Liver (tissue), 9 donors: Measurements from ENCODE around the gene ALB. TPM values are rescaled to one million over a fixed set of nuclear protein-coding genes. Genes with fewer than 3 reads are reported as not detected.
A peak's percentile ranks its signal among the peaks of the same experiment; 100 is the strongest.

Source experiments
- DNase-seq: peaks from one replicate; pipeline ENCODE4 v3.0.0-alpha.2; 2017; ENCODE audit warnings: low spot score
- H3K27ac ChIP-seq, 2 donors: one replicate each; pipeline ENCODE4 v1.7.0; 2013; ENCODE audit warnings: inconsistent platforms in 2 of 2, low read length in 2 of 2, control low read depth in 1 of 2, low read depth in 1 of 2, mild to moderate bottlenecking in 1 of 2
- H3K27me3 ChIP-seq, 4 donors: one replicate each; pipeline versions ENCODE4 v1.6.1 to v1.7.0; 2013; ENCODE audit warnings: low read length in 3 of 4, inconsistent platforms in 1 of 4, mild to moderate bottlenecking in 1 of 4, moderate library complexity in 1 of 4; ENCODE audit not compliant: control insufficient read depth in 4 of 4, insufficient read depth in 4 of 4
- H3K36me3 ChIP-seq, 4 donors: one replicate each; pipeline versions ENCODE4 v1.6.1 to v1.7.0; 2013; ENCODE audit warnings: low read length in 3 of 4, mild to moderate bottlenecking in 3 of 4, low read depth in 1 of 4, moderate library complexity in 1 of 4; ENCODE audit not compliant: control insufficient read depth in 4 of 4, insufficient read depth in 3 of 4
- H3K4me1 ChIP-seq, 4 donors: one replicate each; pipeline versions ENCODE4 v1.6.1 to v1.7.0; 2013; ENCODE audit warnings: low read length in 3 of 4, mild to moderate bottlenecking in 3 of 4, moderate library complexity in 1 of 4; ENCODE audit not compliant: control insufficient read depth in 4 of 4, insufficient read depth in 4 of 4
- H3K4me3 ChIP-seq, 3 donors: one replicate each; pipeline versions ENCODE4 v1.6.1 to v1.7.0; 2013; ENCODE audit warnings: low read length in 3 of 3, control low read depth in 1 of 3, low read depth in 1 of 3, mild to moderate bottlenecking in 1 of 3
- H3K9ac ChIP-seq, 2 donors: one replicate each; pipeline ENCODE4 v1.7.0; 2013; ENCODE audit warnings: low read length in 2 of 2, mild to moderate bottlenecking in 2 of 2, moderate library complexity in 2 of 2, control low read depth in 1 of 2, low read depth in 1 of 2
- H3K9me3 ChIP-seq, 4 donors: one replicate each; pipeline versions ENCODE4 v1.6.1 to v1.7.0; 2013; ENCODE audit warnings: low read length in 3 of 4; ENCODE audit not compliant: control insufficient read depth in 4 of 4
- ATF3 ChIP-seq: IDR thresholded peaks from 2 replicates; pipeline ENCODE4 v1.6.1; 2016; ENCODE audit warnings: antibody characterized with exemption
- EGR1 ChIP-seq, 2 donors: IDR thresholded peaks; 2 replicates each; pipeline ENCODE4 v1.6.1; 2016 to 2018; ENCODE audit warnings: antibody characterized with exemption in 2 of 2, low read depth in 2 of 2
- GABPA ChIP-seq, 2 donors: IDR thresholded peaks in 1 of 2; conservative IDR thresholded peaks in 1 of 2; 2 replicates each; pipeline ENCODE4 v1.6.1; 2016; ENCODE audit warnings: antibody characterized with exemption in 2 of 2, mild to moderate bottlenecking in 1 of 2, moderate library complexity in 1 of 2
- HNF4A ChIP-seq, 2 donors: conservative IDR thresholded peaks; 2 replicates each; pipeline ENCODE4 v1.6.1; 2016; ENCODE audit warnings: antibody characterized with exemption in 2 of 2, mild to moderate bottlenecking in 2 of 2
- HNF4G ChIP-seq: IDR thresholded peaks from 2 replicates; pipeline ENCODE4 v1.6.1; 2016; ENCODE audit warnings: antibody characterized with exemption
- MAX ChIP-seq: IDR thresholded peaks from 2 replicates; pipeline ENCODE4 v1.6.1; 2016; ENCODE audit warnings: antibody characterized with exemption
- NR2F2 ChIP-seq: IDR thresholded peaks from 2 replicates; pipeline ENCODE4 v1.6.1; 2016; ENCODE audit warnings: antibody characterized with exemption
- RAD21 ChIP-seq, 2 donors: IDR thresholded peaks; 2 replicates each; pipeline ENCODE4 v1.6.1; 2016; ENCODE audit warnings: antibody characterized with exemption in 2 of 2, mild to moderate bottlenecking in 2 of 2
- RXRA ChIP-seq, 2 donors: IDR thresholded peaks; 2 replicates each; pipeline ENCODE4 v1.6.1; 2017 to 2018; ENCODE audit warnings: antibody characterized with exemption in 2 of 2, mild to moderate bottlenecking in 1 of 2
- SP1 ChIP-seq: IDR thresholded peaks from 2 replicates; pipeline ENCODE4 v1.6.1; 2018; ENCODE audit warnings: antibody characterized with exemption, mild to moderate bottlenecking
- ZBTB33 ChIP-seq: IDR thresholded peaks from 2 replicates; pipeline ENCODE4 v1.6.1; 2016; ENCODE audit warnings: antibody characterized with exemption
- WGBS: extraction: QIAGEN DNeasy Blood & Tissue Kit; methylation state at CpG from one replicate; pipeline ENCODE4 v1.1.7; 2013; 5-methylcytosine and 5-hydroxymethylcytosine counted together
- polyA plus RNA-seq, 2 donors: library from polyadenylated mRNA; stranded (reverse) in 1 of 2; unstranded in 1 of 2; fragments of 200-250 nt in 1 of 2; fragments of >200 nt in 1 of 2; fragmentation: Nextera tagmentation in 1 of 2; extraction: Ambion mirVana in 1 of 2; gene quantifications; one replicate each; pipeline versions ENCODE4 v1.2.1 to v1.2.3, GENCODE V29; 2013 to 2015
- total RNA-seq, 2 donors: library from RNA; depleted of rRNA; stranded (reverse); fragments of >200 nt; gene quantifications; one replicate each; pipeline ENCODE4 v1.2.3, GENCODE V29; 2014
- donor health status: healthy.
- donor health status: healthy.
- donor health status: healthy.
- donor health status: healthy.
- donor health status: healthy.

The ALB gene
- total and polyA plus RNA-seq, 4 donors: 33,161 to 59,987 (median 35,513) TPM

GRCh38 chr4:73391774-73392173 lies 12.3 kb upstream of the ALB start:
- peak overlapping the region in 1 of 2 donors; percentile 33 for H3K9ac ChIP-seq
- no peaks in the 10 kb centered on the region for H3K27me3 ChIP-seq
- DNase-seq: no peak
- H3K36me3 ChIP-seq: no peaks in the 10 kb centered on the region
- no peak overlapping the region for H3K4me3 ChIP-seq
- TF ChIP-seq RAD21 (IDR thresholded peaks at IDR 0.05) (peak; percentile 9 to 23), ATF3 (no peak)
- no peaks in the 10 kb centered on the region for H3K9me3 ChIP-seq
- peak overlapping the region; percentile 11 to 38 for H3K27ac ChIP-seq
- peaks cover 1 to 62% (median 24%) of the 10 kb centered on the region in 4 donors for H3K4me1 ChIP-seq

GRCh38 chr4:73392936-73393335 lies 11.2 kb upstream of the ALB start:
- H3K27ac ChIP-seq: peak overlapping the region in 1 of 2 donors; percentile 55
- DNase-seq: no peak
- WGBS: 49% methylated on average over 2 of the region's 2 CpGs

GRCh38 chr4:73396304-73396703 lies 7.8 kb upstream of the ALB start:
- 45% methylated on average over 1 of the region's 1 CpG for WGBS
- Histone ChIP-seq H3K9me3 (no peaks in the 10 kb centered on the region), H3K27ac (no peak overlapping the region), H3K9ac (no peak overlapping the region), H3K27me3 (no peaks in the 10 kb centered on the region), H3K36me3 (no peaks in the 10 kb centered on the region), H3K4me3 (no peak overlapping the region), H3K4me1 (peaks cover 0 to 73% (median 38%) of the 10 kb centered on the region in 4 donors)
- TF ChIP-seq EGR1 (IDR thresholded peaks at IDR 0.05; ENCODE audit: low read depth in 2 of 2): no peak
- TF ChIP-seq NR2F2: peak; percentile 14
- no peak for TF ChIP-seq HNF4G
- TF ChIP-seq GABPA (IDR thresholded peaks at IDR 0.05 in 1 of 2, conservative IDR thresholded peaks at IDR 0.05 in 1 of 2): no peak
- no peak for TF ChIP-seq ZBTB33
- peak; percentile 43 for TF ChIP-seq SP1
- TF ChIP-seq HNF4A (conservative IDR thresholded peaks at IDR 0.05): peak; percentile 8 to 45
- no peak for TF ChIP-seq MAX
- TF ChIP-seq RXRA (IDR thresholded peaks at IDR 0.05): peak; percentile 36 to 37
- no peak for DNase-seq

More at GRCh38 chr4:73392936-73393335, 11.2 kb upstream of the ALB start:
- Histone ChIP-seq H3K27me3 (no peaks in the 10 kb centered on the region), H3K4me3 (no peak overlapping the region), H3K9ac (peak overlapping the region in 1 of 2 donors; percentile 36), H3K36me3 (no peaks in the 10 kb centered on the region), H3K4me1 (peaks cover 1 to 69% (median 31%) of the 10 kb centered on the region in 4 donors), H3K9me3 (no peaks in the 10 kb centered on the region)
- TF ChIP-seq NR2F2: no peak
